WTC11 (cell line): ENCODE data around the gene CD82. TPM values are rescaled to one million over a fixed set of nuclear protein-coding genes. Genes with fewer than 3 reads are reported as not detected.

ENCODE experiments used
- ATAC-seq: fragments of 200-7000 bp; cut with Tn5 transposase; 2 replicates; pipeline ENCODE4 v1.10.0; 2021; ENCODE audit warnings: mild to moderate bottlenecking, moderate library complexity
- CTCF ChIA-PET: fragments of 300-600 bp; sonication (Branson Sonifier 250); formaldehyde crosslinking; loops from one replicate; lab custom pipeline; 2021; ENCODE audit warnings: antibody characterized with exemption; lab: Charles Lee
- POLR2A ChIA-PET: fragments of 350-600 bp; sonication (Branson Sonifier 250); formaldehyde crosslinking; loops from one replicate; lab custom pipeline; 2021; ENCODE audit warnings: antibody characterized with exemption; lab: Charles Lee
- DNase-seq: peaks from one replicate; pipeline ENCODE4 v3.0.0; 2021; ENCODE audit warnings: low spot score
- H3K27ac Mint-ChIP-seq: 2 replicates; pipeline ENCODE4 v1.8.0; 2021; ENCODE audit warnings: mixed read lengths
- H3K27me3 Mint-ChIP-seq: 2 replicates; pipeline ENCODE4 v1.8.0; 2021; ENCODE audit warnings: low read depth, mild to moderate bottlenecking, moderate library complexity, mixed read lengths
- H3K36me3 Mint-ChIP-seq: 2 replicates; pipeline ENCODE4 v1.8.0; 2021; ENCODE audit warnings: mixed read lengths
- H3K4me1 Mint-ChIP-seq: 2 replicates; pipeline ENCODE4 v1.8.0; 2022; ENCODE audit warnings: mixed read lengths
- H3K4me3 Mint-ChIP-seq: 2 replicates; pipeline ENCODE4 v1.8.0; 2021; ENCODE audit warnings: mild to moderate bottlenecking, moderate library complexity, mixed read lengths
- H3K9me3 Mint-ChIP-seq: 2 replicates; pipeline ENCODE4 v1.8.0; 2021; ENCODE audit warnings: mixed read lengths
- ATF6 ChIP-seq: sonication (generic); formaldehyde crosslinking; IDR thresholded peaks from 2 replicates; pipeline ENCODE4 v1.8.1; 2023; ENCODE audit warnings: mild to moderate bottlenecking, missing genetic modification reagents
- ETV6 ChIP-seq: sonication (generic); formaldehyde crosslinking; IDR thresholded peaks from 2 replicates; pipeline ENCODE4 v1.8.1; 2022; ENCODE audit warnings: mild to moderate bottlenecking, missing genetic modification reagents
- FOXK1 ChIP-seq: sonication (generic); formaldehyde crosslinking; IDR thresholded peaks from 2 replicates; pipeline ENCODE4 v1.8.0; 2022; ENCODE audit warnings: mild to moderate bottlenecking, moderate library complexity, missing genetic modification reagents
- GABPB1 ChIP-seq: sonication (generic); formaldehyde crosslinking; IDR thresholded peaks from 2 replicates; pipeline ENCODE4 v1.8.1; 2023; ENCODE audit warnings: mild to moderate bottlenecking, missing genetic modification reagents
- HMGXB4 ChIP-seq: sonication (generic); formaldehyde crosslinking; IDR thresholded peaks from 2 replicates; pipeline ENCODE4 v1.8.1; 2023; ENCODE audit warnings: mild to moderate bottlenecking, moderate library complexity, missing genetic modification reagents
- JUN ChIP-seq: sonication (generic); formaldehyde crosslinking; IDR thresholded peaks from 2 replicates; pipeline ENCODE4 v1.8.0; 2023; ENCODE audit warnings: mild to moderate bottlenecking, missing genetic modification reagents
- MXD4 ChIP-seq: fragments of 250-450 bp; sonication (Bioruptor Pico); IDR thresholded peaks from 2 replicates; pipeline ENCODE4 v1.8.0; 2021; ENCODE audit warnings: mild to moderate bottlenecking, moderate library complexity, borderline replicate concordance
- PREB ChIP-seq: sonication (generic); formaldehyde crosslinking; IDR thresholded peaks from 2 replicates; pipeline ENCODE4 v1.8.1; 2022; ENCODE audit warnings: mild to moderate bottlenecking, missing genetic modification reagents, moderate library complexity, borderline replicate concordance
- PRRX2 ChIP-seq: fragments of 250-450 bp; sonication (Bioruptor Pico); IDR thresholded peaks from 2 replicates; pipeline ENCODE4 v1.8.0; 2021; ENCODE audit warnings: mild to moderate bottlenecking
- TCF7 ChIP-seq: sonication (generic); formaldehyde crosslinking; IDR thresholded peaks from 2 replicates; pipeline ENCODE4 v1.8.0; 2022; ENCODE audit warnings: mild to moderate bottlenecking, low read depth, missing genetic modification reagents, moderate library complexity
- ZBTB43 ChIP-seq: sonication (generic); formaldehyde crosslinking; IDR thresholded peaks from 2 replicates; pipeline ENCODE4 v1.8.1; 2023; ENCODE audit warnings: mild to moderate bottlenecking, missing genetic modification reagents
- ZNF121 ChIP-seq: sonication (generic); formaldehyde crosslinking; IDR thresholded peaks from 2 replicates; pipeline ENCODE4 v1.8.0; 2023; ENCODE audit warnings: missing genetic modification reagents
- ZNF138 ChIP-seq: sonication (generic); formaldehyde crosslinking; conservative IDR thresholded peaks from 2 replicates; pipeline ENCODE4 v1.8.1; 2022; ENCODE audit warnings: mild to moderate bottlenecking, moderate library complexity, missing genetic modification reagents
- ZNF532 ChIP-seq: fragments of 250-450 bp; sonication (Bioruptor Pico); IDR thresholded peaks from 2 replicates; pipeline ENCODE4 v1.9.0; 2021; ENCODE audit warnings: mild to moderate bottlenecking, borderline replicate concordance
- total RNA-seq: library from RNA; stranded (reverse); gene quantifications from 3 replicates; pipeline ENCODE4 v1.2.3, GENCODE V29; 2021

Gene CD82
- total RNA-seq, 1 experiment from 2014 or later, result 15.5 TPM

GRCh38 chr11:44571871-44572270 is 6.4 kb downstream of the CD82 start:
- Mint-ChIP-seq H3K4me3 (no peak overlapping the region), H3K9me3 (no peaks in the 10 kb centered on the region), H3K4me1 (peaks cover 37% of the 10 kb centered on the region), H3K27me3 (peaks cover 13% of the 10 kb centered on the region), H3K27ac (no peak overlapping the region), H3K36me3 (no peaks in the 10 kb centered on the region)
- DNase-seq, result no peak
- TF ChIP-seq HMGXB4 (CRISPR knock-in tag), result no peak
- no peak for TF ChIP-seq ZNF138 (CRISPR knock-in tag)
- TF ChIP-seq ZBTB43 (CRISPR knock-in tag), result no peak
- no peak for TF ChIP-seq PREB (CRISPR knock-in tag)
- no peak for TF ChIP-seq FOXK1
- ChIA-PET CTCF (interaction anchor here (0.7 to 3.4 kb wide), 7 partner anchors 12 to 385 kb away, joined by 3 to 16 read pairs (median 4); no protein-coding TSS in a partner anchor), POLR2A (no interaction called here)
- no peak for ATAC-seq

- ChIA-PET POLR2A (no interaction called here), CTCF (interaction anchor here (0.9 to 3.4 kb wide), 5 partner anchors 12 to 384 kb away, joined by 3 to 16 read pairs (median 4); no protein-coding TSS in a partner anchor)
- ATAC-seq (no peak), DNase-seq (no peak)
- Mint-ChIP-seq H3K9me3 (no peaks in the 10 kb centered on the region), H3K4me1 (peaks cover 31% of the 10 kb centered on the region), H3K27ac (no peak overlapping the region), H3K27me3 (peaks cover 7% of the 10 kb centered on the region), H3K36me3 (no peaks in the 10 kb centered on the region), H3K4me3 (no peak overlapping the region)
- TF ChIP-seq GABPB1 (CRISPR knock-in tag), result no peak
- TF ChIP-seq ZNF121 (CRISPR knock-in tag), result no peak
- no peak for TF ChIP-seq ATF6 (CRISPR knock-in tag)
- no peak for TF ChIP-seq TCF7
- TF ChIP-seq ZNF138 (CRISPR knock-in tag), result no peak
- no peak for TF ChIP-seq JUN (CRISPR knock-in tag)
- no peak for TF ChIP-seq PRRX2 (CRISPR knock-in tag)
- TF ChIP-seq ETV6, result no peak
- TF ChIP-seq MXD4, result no peak
- no peak for TF ChIP-seq ZNF532
Measured at GRCh38 chr11:44572436-44572835, 7.0 kb downstream of the CD82 start.
